Peyer's patch (tissue), 4 donors: ENCODE results near the gene PFKFB3. TPM values are rescaled to one million over a fixed set of nuclear protein-coding genes. Genes with fewer than 3 reads are reported as not detected.
A peak's percentile ranks its signal among the peaks of the same experiment; 100 is the strongest.
"Not testable (repeated sequence)": the region's sequence is repeated elsewhere in the genome, so short reads cannot be mapped to it uniquely, and the experiment has no call there.

Experiments
- DNase-seq, 3 donors: peaks; one replicate each; pipeline ENCODE4 v3.0.0-alpha.2; 2017 to 2019
- H3K27ac ChIP-seq, 4 donors: fragments of 200-600 bp; sonication (generic); one replicate each; pipeline ENCODE4 v1.5.1; 2016 to 2019
- H3K27me3 ChIP-seq, 2 donors: fragments of 200-600 bp; sonication (generic); one replicate each; pipeline ENCODE4 v1.5.1; 2019
- H3K36me3 ChIP-seq, 3 donors: fragments of 200-600 bp; sonication (generic); one replicate each; pipeline ENCODE4 v1.5.1; 2016 to 2019
- H3K4me1 ChIP-seq, 4 donors: fragments of 200-600 bp; sonication (generic); one replicate each; pipeline ENCODE4 v1.5.1; 2016 to 2019
- H3K4me3 ChIP-seq, 4 donors: fragments of 200-600 bp; sonication (generic); 1 replicate in 3 of 4; 2 replicates in 1 of 4; pipeline ENCODE4 v1.5.1; 2016 to 2019; ENCODE audit warnings: mild to moderate bottlenecking in 1 of 4
- H3K9me3 ChIP-seq, 4 donors: fragments of 200-600 bp; sonication (generic); one replicate each; pipeline ENCODE4 v1.5.1; 2016 to 2019; ENCODE audit warnings: mild to moderate bottlenecking in 1 of 4
- POLR2A ChIP-seq, 2 donors: fragments of 450-650 bp; IDR thresholded peaks; one replicate each; pipeline ENCODE4 v1.5.1; 2017; ENCODE audit warnings: antibody characterized with exemption in 2 of 2, mild to moderate bottlenecking in 2 of 2, moderate library complexity in 2 of 2
- total RNA-seq, 4 donors: library from RNA; depleted of rRNA; stranded (reverse); fragments of >200 nt; gene quantifications; one replicate each; pipeline ENCODE4 v1.1.0, GENCODE V29; 2016
- TF ChIP-seq, protein P1 (sequence below), 6 experiments: fragments of 450-650 bp in 4 of 6; fragments of 200-600 bp in 2 of 6; sonication (generic) in 1 of 6; IDR thresholded peaks; one replicate each; pipeline ENCODE4 v1.5.1; 2017 to 2019; ENCODE audit warnings: antibody characterized with exemption in 6 of 6, mild to moderate bottlenecking in 3 of 6, moderate library complexity in 1 of 6

PFKFB3 gene
- total RNA-seq, 4 donors from 2014 or later = 15.2 to 85.0 (median 36.6) TPM

DNA sequence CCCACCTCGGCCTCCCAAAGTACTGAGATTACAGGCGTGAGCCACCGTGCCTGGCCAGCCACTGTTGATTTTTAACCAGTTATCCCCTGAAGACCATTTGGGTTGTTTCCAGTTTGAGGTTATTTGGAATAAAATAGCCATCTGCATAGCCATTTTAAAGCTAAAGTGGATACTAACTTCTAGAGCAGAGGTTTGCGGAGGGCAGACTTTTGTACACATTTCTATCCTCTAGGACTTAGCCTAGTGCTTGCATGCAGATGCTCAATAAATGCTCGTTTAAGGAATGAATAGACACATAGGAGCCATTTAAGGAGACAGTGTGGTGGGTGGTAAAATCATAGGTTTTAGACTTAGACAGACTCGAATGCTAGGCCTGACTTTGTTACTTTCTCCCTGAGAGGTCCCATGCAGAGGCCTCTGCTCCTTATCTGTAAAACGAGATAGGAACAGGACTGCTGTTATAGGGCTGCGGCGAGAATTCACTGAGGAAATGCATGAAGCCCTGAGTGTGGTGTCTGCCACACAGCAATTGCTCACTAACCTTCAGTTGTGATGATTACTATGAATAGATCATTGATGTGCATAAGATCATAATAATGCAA lies 75.9 kb downstream of the PFKFB3 start:
- no peaks in the 10 kb centered on the region for H3K36me3 ChIP-seq
- H3K4me1 ChIP-seq = peaks cover 0 to 7% (median 0%) of the 10 kb centered on the region in 4 donors
- no peaks in the 10 kb centered on the region for H3K27me3 ChIP-seq
- DNase-seq = no peak
- TF ChIP-seq, protein P1, sequence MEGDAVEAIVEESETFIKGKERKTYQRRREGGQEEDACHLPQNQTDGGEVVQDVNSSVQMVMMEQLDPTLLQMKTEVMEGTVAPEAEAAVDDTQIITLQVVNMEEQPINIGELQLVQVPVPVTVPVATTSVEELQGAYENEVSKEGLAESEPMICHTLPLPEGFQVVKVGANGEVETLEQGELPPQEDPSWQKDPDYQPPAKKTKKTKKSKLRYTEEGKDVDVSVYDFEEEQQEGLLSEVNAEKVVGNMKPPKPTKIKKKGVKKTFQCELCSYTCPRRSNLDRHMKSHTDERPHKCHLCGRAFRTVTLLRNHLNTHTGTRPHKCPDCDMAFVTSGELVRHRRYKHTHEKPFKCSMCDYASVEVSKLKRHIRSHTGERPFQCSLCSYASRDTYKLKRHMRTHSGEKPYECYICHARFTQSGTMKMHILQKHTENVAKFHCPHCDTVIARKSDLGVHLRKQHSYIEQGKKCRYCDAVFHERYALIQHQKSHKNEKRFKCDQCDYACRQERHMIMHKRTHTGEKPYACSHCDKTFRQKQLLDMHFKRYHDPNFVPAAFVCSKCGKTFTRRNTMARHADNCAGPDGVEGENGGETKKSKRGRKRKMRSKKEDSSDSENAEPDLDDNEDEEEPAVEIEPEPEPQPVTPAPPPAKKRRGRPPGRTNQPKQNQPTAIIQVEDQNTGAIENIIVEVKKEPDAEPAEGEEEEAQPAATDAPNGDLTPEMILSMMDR (IDR thresholded peaks at IDR 0.05) = no peak
- TF ChIP-seq POLR2A (IDR thresholded peaks at IDR 0.05) = no peak
- no peaks in the 10 kb centered on the region for H3K9me3 ChIP-seq
- H3K4me3 ChIP-seq = no peak overlapping the region
- H3K27ac ChIP-seq = no peak overlapping the region

DNA sequence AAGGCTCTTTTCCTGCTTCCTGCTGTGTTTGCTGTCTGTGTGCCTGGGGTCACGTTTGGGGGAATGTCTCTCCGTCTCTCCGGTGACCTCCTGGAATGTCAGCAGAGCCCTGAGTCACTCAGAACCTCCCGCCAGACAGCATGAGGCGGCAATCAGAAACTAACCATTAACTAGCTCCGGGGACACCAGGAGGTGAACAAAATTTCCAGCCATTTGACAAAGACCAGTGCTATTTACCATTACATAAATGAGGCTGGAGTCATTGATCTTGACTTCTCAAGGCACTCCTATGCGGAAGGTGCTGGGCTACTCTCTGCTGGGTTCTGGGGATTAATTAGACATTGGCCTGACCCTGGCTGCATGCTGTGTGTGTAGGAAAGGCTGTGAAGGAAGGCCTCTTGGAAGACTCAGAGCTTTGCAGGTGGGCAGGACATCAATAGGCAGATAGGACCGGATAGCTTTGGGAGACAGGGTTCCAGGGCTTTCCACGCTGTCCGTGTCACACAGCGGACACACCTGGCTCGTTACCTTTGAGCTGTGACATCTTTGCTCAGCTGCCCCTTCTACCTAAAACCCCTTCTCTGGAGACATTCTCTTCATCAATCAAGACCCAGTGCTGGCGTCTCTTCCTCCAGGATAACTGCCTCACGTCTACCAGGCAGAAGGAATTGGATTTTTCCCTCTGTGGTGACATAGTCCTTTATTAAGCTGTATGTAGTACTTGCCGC lies 77.0 kb downstream of the PFKFB3 start:
- Histone ChIP-seq H3K4me3 (no peak overlapping the region), H3K4me1 (peaks cover 0 to 7% (median 0%) of the 10 kb centered on the region in 4 donors), H3K27me3 (no peaks in the 10 kb centered on the region), H3K27ac (no peak overlapping the region), H3K9me3 (no peaks in the 10 kb centered on the region), H3K36me3 (no peaks in the 10 kb centered on the region)
- peak in 1 of 3 donors; percentile 62 for DNase-seq
- no peak for TF ChIP-seq POLR2A (IDR thresholded peaks at IDR 0.05)
- TF ChIP-seq, protein P1 (IDR thresholded peaks at IDR 0.05) = no peak

DNA sequence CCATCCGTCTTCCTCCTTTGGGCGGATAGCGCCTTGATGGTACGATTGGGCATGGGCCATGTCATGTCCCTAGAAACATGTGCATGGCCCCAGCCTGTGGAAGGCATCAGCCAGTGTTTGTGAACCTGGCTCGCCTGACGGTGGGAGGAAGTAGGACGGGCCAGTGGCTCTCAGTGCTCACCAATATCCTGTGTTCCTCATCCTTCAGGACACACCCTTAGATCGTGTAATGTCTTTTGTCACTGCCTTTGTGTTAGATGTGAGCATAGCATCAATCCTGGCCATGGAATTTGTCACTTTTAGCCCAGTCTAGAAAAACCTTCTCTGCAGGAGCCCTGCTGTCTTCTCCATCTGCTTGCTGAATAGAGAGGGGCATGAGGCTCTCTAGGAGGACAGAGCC lies 77.6 kb downstream of the PFKFB3 start:
- no peaks in the 10 kb centered on the region for H3K27me3 ChIP-seq
- peak in 1 of 3 donors; percentile 36 for DNase-seq
- no peaks in the 10 kb centered on the region for H3K9me3 ChIP-seq
- no peaks in the 10 kb centered on the region for H3K36me3 ChIP-seq
- H3K4me3 ChIP-seq = no peak overlapping the region
- no peak for TF ChIP-seq POLR2A (IDR thresholded peaks at IDR 0.05)
- TF ChIP-seq, protein P1 (IDR thresholded peaks at IDR 0.05) = no peak
- H3K4me1 ChIP-seq = peaks cover 0 to 7% (median 0%) of the 10 kb centered on the region in 4 donors
- H3K27ac ChIP-seq = no peak overlapping the region

DNA sequence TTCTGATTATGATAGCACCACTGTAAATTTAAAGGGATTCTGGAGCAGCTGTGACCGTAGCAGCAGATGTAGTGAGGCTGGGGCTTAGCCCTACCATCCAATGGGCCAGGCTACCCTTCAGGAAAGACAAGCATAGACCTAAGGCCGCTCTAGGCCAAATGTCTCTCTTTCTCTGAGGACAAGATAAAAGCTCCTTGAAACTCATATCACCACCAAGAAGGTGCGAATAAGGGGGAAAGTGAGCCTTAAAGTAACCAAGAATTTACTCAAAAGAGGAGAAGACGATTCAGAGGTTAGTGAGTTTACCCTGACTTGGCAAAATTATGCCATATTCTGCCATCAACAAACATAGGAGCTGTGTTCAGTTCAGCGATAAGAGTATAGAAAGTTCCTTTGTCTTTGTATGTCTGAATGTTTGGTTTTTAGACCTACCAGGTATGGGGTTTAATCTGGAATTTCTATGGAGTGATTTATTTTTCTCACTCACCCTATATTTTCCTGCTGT lies 79.8 kb downstream of the PFKFB3 start:
- no peak for TF ChIP-seq POLR2A (IDR thresholded peaks at IDR 0.05)
- TF ChIP-seq, protein P1 (IDR thresholded peaks at IDR 0.05) = no peak
- Histone ChIP-seq H3K4me1 (peaks cover 0 to 7% (median 0%) of the 10 kb centered on the region in 4 donors), H3K4me3 (no peak overlapping the region)

DNA sequence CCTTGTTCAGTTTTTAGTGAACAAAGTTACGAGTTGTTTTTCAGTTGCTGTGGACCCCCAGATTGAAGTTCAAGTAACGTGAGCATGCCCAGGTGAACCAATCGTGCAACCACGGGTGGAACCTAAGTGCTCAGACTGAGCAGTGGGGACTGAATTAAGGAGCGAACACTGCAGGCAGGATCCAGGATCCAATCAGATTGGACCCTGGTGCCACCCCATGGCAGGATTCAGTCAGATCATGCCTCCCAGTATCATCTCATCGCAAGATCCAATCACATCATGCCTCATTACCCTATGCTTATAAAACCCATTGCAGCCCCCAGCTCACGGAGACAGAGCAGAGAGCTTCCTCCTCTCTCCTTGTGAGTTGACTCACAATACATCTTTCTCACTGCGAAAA lies 80.9 kb downstream of the PFKFB3 start:
- Histone ChIP-seq H3K27ac (no peak overlapping the region), H3K27me3 (no peaks in the 10 kb centered on the region), H3K4me1 (peaks cover 0 to 7% (median 0%) of the 10 kb centered on the region in 4 donors), H3K36me3 (no peaks in the 10 kb centered on the region), H3K9me3 (no peaks in the 10 kb centered on the region), H3K4me3 (no peak overlapping the region)
- peak in 1 of 3 donors; percentile 23 for DNase-seq
- no peak for TF ChIP-seq POLR2A (IDR thresholded peaks at IDR 0.05)
- TF ChIP-seq, protein P1 (IDR thresholded peaks at IDR 0.05) = no peak

More for the DNA sequence above, 79.8 kb downstream of the PFKFB3 start:
- no peak for DNase-seq
- H3K9me3 ChIP-seq = no peaks in the 10 kb centered on the region
- H3K27me3 ChIP-seq = no peaks in the 10 kb centered on the region
- H3K27ac ChIP-seq = no peak overlapping the region
- no peaks in the 10 kb centered on the region for H3K36me3 ChIP-seq

DNA sequence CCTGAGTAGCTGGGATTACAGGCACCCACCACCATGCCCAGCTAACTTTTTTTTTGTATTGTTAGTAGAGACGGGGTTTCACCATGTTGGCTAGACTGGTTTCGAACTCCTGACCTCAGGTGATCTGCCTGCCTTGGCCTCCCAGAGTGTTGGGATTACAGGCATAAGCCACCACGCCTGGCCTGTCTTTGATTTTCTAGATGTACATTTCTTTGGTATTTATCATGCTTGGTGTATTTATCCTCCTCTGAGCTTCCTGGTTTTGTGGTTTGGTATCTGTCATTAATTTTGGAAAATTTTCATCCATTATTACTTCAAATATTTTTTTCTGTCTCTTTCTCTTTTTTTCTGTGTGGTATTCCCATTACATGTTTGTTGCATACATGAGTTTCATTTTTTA lies 87.9 kb downstream of the PFKFB3 start:
- not testable (repeated sequence) for DNase-seq, H3K27ac ChIP-seq, H3K4me3 ChIP-seq, H3K36me3 ChIP-seq, H3K4me1 ChIP-seq, H3K9me3 ChIP-seq, H3K27me3 ChIP-seq
